ENCODE data around the gene NSMCE1. TPM values are rescaled to one million over a fixed set of nuclear protein-coding genes. Genes with fewer than 3 reads are reported as not detected.

NSMCE1 gene
- total and polyA plus RNA-seq, 2 of the 4 experiments (the other 2 are of a cell fraction): 47.5 to 120 TPM

- ATAC-seq (ENCODE audit: low read depth): no peak
- WGBS, 2 experiments (ENCODE audit: extremely low coverage in 2 of 2, insufficient read length in 1 of 2): 94% methylated on average over 5 of the region's 7 CpGs; no CpG with 5 or more reads in 1 of the 2 experiments
- H3K18ac ChIP-seq (ENCODE audit: low read depth, low read length): no peak overlapping the region
Observed at GRCh38 chr16:27182906-27183405, 85.6 kb downstream of the NSMCE1 start.

More at GRCh38 chr16:27182906-27183405, 85.6 kb downstream of the NSMCE1 start:
- Histone ChIP-seq H3K23ac (ENCODE audit: low read depth, low read length) (no peak overlapping the region), H3K36me3 (ENCODE audit: control insufficient read depth, insufficient read depth, low read length) (no peaks in the 10 kb centered on the region), H2BK5ac (ENCODE audit: low read depth, low read length, poor library complexity, severe bottlenecking) (no peak overlapping the region), H3K9me3 (ENCODE audit: control insufficient read depth, insufficient read depth, low read length) (peaks cover 3% of the 10 kb centered on the region), H4K5ac (ENCODE audit: low read depth, low read length) (no peak overlapping the region), H3K9ac (ENCODE audit: low read depth, low read length) (no peak overlapping the region), H3K4me3 (ENCODE audit: insufficient read depth, low read depth, low read length) (no peak overlapping the region), H2BK15ac (ENCODE audit: low read depth, low read length) (no peak overlapping the region), H3K27me3 (ENCODE audit: control insufficient read depth, insufficient read depth, low read length) (peaks cover 3% of the 10 kb centered on the region; the same call in 1 of the 2 replicates), H3K9me1 (ENCODE audit: insufficient read depth, low read length) (no peaks in the 10 kb centered on the region), H2AK9ac (replicated peaks; ENCODE audit: low read depth, low read length, poor library complexity) (no peak overlapping the region), H3K14ac (replicated peaks; ENCODE audit: low read depth, low read length) (no peak overlapping the region), H3K27ac (ENCODE audit: insufficient read depth, low read length) (no peak overlapping the region), H3K4me2 (ENCODE audit: low read depth, low read length) (no peak overlapping the region), H2AFZ (replicated peaks; ENCODE audit: low read length, poor library complexity) (no peak overlapping the region), H4K91ac (ENCODE audit: insufficient read depth, low read depth, low read length) (no peak overlapping the region), H2BK20ac (ENCODE audit: low read depth, low read length) (no peak overlapping the region), H3K56ac (ENCODE audit: extremely low read depth, insufficient read depth, low read length) (no peak overlapping the region), H4K20me1 (ENCODE audit: insufficient read depth, low read length) (no peaks in the 10 kb centered on the region), H2AK5ac (ENCODE audit: low read depth, low read length) (no peak overlapping the region), H3K4me1 (ENCODE audit: control insufficient read depth, insufficient read depth, low read length) (peaks cover under 1% of the 10 kb centered on the region; the same call in 1 of the 2 replicates), H3K4ac (ENCODE audit: low read depth, low read length) (no peak overlapping the region), H3K79me1 (ENCODE audit: low read depth in 1 of 2, low read length in 2 of 2) (no peaks in the 10 kb centered on the region), H2BK120ac (ENCODE audit: low read depth, low read length) (no peak overlapping the region), H4K8ac (ENCODE audit: low read depth in 2 of 2, low read length in 2 of 2) (no peak overlapping the region)
- dilution Hi-C loops (cut with HindIII; ENCODE audit: low sequenced_read_pairs, unreplicated experiment) (no loop called here), in situ Hi-C loops (cut with MboI; ENCODE audit: low sequenced_read_pairs) (no loop called here), intact Hi-C loops (cut with micrococcal nuclease) (no loop called here)
- ChIA-PET CTCF (no interaction called here), POLR2A (ENCODE audit: unreplicated experiment) (no interaction called here)
- no peak for DNase-seq
- TF ChIP-seq BHLHE40 (IDR thresholded peaks at IDR 0.05; ENCODE audit: low read depth, low read length) (no peak), NFE2L2 (IDR thresholded peaks at IDR 0.05; ENCODE audit: low read depth, low read length) (no peak), MAFK (IDR thresholded peaks at IDR 0.05; ENCODE audit: low read depth, low read length) (no peak), MAZ (IDR thresholded peaks at IDR 0.05; ENCODE audit: borderline replicate concordance, low read depth, low read length) (no peak), RFX5 (IDR thresholded peaks at IDR 0.05; ENCODE audit: low read depth, low read length) (no peak), USF2 (IDR thresholded peaks at IDR 0.05; ENCODE audit: low read depth, low read length) (no peak), RCOR1 (IDR thresholded peaks at IDR 0.05; ENCODE audit: insufficient replicate concordance, low read length) (no peak), MXI1 (IDR thresholded peaks at IDR 0.05; ENCODE audit: borderline replicate concordance, low read depth, low read length) (no peak), FOS (IDR thresholded peaks at IDR 0.05; ENCODE audit: low read depth, low read length) (no peak), ELK1 (IDR thresholded peaks at IDR 0.05; ENCODE audit: borderline replicate concordance, low read depth, low read length) (no peak), RAD21 (IDR thresholded peaks at IDR 0.05; ENCODE audit: low read length) (no peak), CTCF (conservative IDR thresholded peaks at IDR 0.05; ENCODE audit: low read depth, low read length) (no peak), SMC3 (IDR thresholded peaks at IDR 0.05; ENCODE audit: low read depth, low read length) (no peak), CEBPB (IDR thresholded peaks at IDR 0.05; ENCODE audit: low read depth, low read length) (no peak), CHD1 (IDR thresholded peaks at IDR 0.05; ENCODE audit: low read depth, low read length) (no peak), POLR2A (IDR thresholded peaks at IDR 0.05; ENCODE audit: low read depth, low read length) (no peak)
- no TSS peak for BruUV-seq (replicated peaks)
